ENCODE results near the gene CALCOCO1. TPM values are rescaled to one million over a fixed set of nuclear protein-coding genes. Genes with fewer than 3 reads are reported as not detected.

CALCOCO1 gene
- total RNA-seq, 1 donor from 2014 or later, result 25.3 TPM

DNA sequence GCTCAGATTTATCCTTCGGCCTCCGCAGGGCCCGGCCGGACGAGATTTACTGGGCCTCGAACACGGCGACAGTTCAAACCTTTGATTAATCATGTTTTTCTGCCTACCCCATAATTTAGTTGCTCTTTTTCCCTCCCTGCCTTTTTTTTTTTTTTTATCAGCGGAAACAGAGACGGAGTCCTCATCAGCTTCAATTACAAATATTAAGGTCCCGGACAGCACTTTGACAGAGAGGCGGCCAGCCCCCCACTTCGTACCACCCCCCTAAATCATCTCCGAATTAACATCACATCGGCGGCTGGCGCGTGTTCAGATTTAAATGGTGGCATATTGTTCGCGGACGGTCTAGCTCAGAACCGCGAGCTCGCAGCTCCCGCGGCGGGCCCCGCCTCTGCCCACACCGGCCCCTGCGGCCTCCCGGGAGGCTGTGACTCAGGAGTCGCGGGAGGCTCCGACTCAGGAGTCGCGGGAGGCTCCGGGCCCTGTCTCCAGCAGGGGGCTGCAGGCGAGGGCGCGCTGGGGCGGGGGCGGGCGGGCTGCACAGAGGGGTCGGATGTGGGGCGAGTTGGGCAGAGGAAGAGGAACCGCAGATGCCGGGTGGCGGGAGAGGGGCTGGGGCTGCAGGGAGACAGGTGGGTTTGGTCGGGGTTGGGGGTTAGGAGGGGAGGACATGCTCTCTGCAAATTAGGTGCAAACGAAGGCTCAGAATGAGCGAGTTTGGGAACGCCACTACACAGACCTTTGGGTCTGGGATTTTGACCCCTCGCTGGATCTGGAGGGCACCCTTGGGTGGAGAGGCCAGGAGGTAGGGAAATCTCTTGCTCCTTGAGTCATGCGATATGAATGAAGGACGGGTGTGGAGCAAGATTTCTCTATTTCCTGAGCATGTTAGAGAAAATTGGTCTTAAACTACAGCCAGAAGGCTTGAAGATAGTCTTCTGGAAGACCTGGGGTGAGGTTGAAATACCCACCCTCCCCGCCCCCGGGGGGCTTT, 31.8 kb downstream of the CALCOCO1 start:
- Histone ChIP-seq H3K27ac (no peak overlapping the region), H2AFZ (replicated peaks) (peak overlapping the region; percentile 58)
- H3K27me3 Mint-ChIP-seq (ENCODE audit: insufficient read depth, low read depth), result peaks cover 57% of the 10 kb centered on the region

DNA sequence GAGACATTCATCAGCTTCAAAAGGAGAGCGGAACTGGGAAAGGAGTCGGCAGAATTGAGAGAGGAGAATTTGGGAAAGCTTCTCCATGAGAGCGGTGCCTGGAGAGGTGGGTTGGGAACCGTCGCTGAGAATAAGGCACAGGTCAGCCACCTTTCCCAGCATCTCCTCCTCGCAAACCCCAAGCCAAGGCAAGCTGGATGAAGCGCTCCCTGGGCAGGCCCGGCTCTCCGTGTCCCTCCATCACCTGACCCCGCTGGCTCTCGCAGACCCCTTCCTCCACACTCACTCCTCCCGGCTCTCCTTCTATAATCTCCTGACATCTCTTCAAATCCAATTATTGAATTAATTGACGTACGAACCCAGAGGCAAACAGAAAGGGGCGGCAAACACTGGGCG, 32.5 kb downstream of the CALCOCO1 start:
- peaks cover 77% of the 10 kb centered on the region for H3K27me3 ChIP-seq
- no peak overlapping the region for H3K27ac ChIP-seq
- no peaks in the 10 kb centered on the region for H3K79me2 ChIP-seq (ENCODE audit: low read depth)
- no peaks in the 10 kb centered on the region for H4K20me1 ChIP-seq (ENCODE audit: low read depth)
- H3K4me3 Mint-ChIP-seq, result peak overlapping the region; percentile 79
- peak overlapping the region; percentile 36 for H3K4me3 ChIP-seq
- H3K4me1 Mint-ChIP-seq, result peaks cover 29% of the 10 kb centered on the region
- peak; percentile 38 for DNase-seq (ENCODE audit: low spot score)
- H2AFZ ChIP-seq (replicated peaks), result peak overlapping the region; percentile 58
- peaks cover 7% of the 10 kb centered on the region for H3K9me3 Mint-ChIP-seq
- H3K36me3 Mint-ChIP-seq, result peaks cover 2% of the 10 kb centered on the region
- no peaks in the 10 kb centered on the region for H3K36me3 ChIP-seq
- peak overlapping the region; percentile 87 for H3K4me2 ChIP-seq
- no peak overlapping the region for H3K27ac Mint-ChIP-seq
- no peaks in the 10 kb centered on the region for H3K9me3 ChIP-seq (ENCODE audit: low read depth)
- peaks cover 27% of the 10 kb centered on the region for H3K4me1 ChIP-seq
- TF ChIP-seq EZH2 (IDR thresholded peaks at IDR 0.05), result no peak
- no peak for TF ChIP-seq EZH2phosphoT487 (IDR thresholded peaks at IDR 0.05)
- TF ChIP-seq, protein P1, sequence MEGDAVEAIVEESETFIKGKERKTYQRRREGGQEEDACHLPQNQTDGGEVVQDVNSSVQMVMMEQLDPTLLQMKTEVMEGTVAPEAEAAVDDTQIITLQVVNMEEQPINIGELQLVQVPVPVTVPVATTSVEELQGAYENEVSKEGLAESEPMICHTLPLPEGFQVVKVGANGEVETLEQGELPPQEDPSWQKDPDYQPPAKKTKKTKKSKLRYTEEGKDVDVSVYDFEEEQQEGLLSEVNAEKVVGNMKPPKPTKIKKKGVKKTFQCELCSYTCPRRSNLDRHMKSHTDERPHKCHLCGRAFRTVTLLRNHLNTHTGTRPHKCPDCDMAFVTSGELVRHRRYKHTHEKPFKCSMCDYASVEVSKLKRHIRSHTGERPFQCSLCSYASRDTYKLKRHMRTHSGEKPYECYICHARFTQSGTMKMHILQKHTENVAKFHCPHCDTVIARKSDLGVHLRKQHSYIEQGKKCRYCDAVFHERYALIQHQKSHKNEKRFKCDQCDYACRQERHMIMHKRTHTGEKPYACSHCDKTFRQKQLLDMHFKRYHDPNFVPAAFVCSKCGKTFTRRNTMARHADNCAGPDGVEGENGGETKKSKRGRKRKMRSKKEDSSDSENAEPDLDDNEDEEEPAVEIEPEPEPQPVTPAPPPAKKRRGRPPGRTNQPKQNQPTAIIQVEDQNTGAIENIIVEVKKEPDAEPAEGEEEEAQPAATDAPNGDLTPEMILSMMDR (IDR thresholded peaks at IDR 0.05), result no peak
- no peak overlapping the region for H3K9ac ChIP-seq
- peaks cover 54% of the 10 kb centered on the region for H3K27me3 Mint-ChIP-seq (ENCODE audit: insufficient read depth, low read depth)
- peaks cover 26% of the 10 kb centered on the region for H3F3A ChIP-seq (ENCODE audit: low read depth)

More for the DNA sequence above, 31.8 kb downstream of the CALCOCO1 start:
- Histone ChIP-seq H3K79me2 (ENCODE audit: low read depth) (no peaks in the 10 kb centered on the region), H3K4me3 (peak overlapping the region; percentile 36), H3K4me2 (peak overlapping the region; percentile 87), H4K20me1 (ENCODE audit: low read depth) (no peaks in the 10 kb centered on the region), H3F3A (ENCODE audit: low read depth) (peaks cover 26% of the 10 kb centered on the region), H3K4me1 (peaks cover 27% of the 10 kb centered on the region), H3K27me3 (peaks cover 84% of the 10 kb centered on the region), H3K36me3 (no peaks in the 10 kb centered on the region), H3K9ac (no peak overlapping the region), H3K9me3 (ENCODE audit: low read depth) (no peaks in the 10 kb centered on the region)
- TF ChIP-seq EZH2phosphoT487 (IDR thresholded peaks at IDR 0.05), result peak; percentile 71
- peak; percentile 79 for TF ChIP-seq EZH2 (IDR thresholded peaks at IDR 0.05)
- TF ChIP-seq, protein P1 (IDR thresholded peaks at IDR 0.05), result peak; percentile 42
- peak; percentile 82 for DNase-seq (ENCODE audit: low spot score)
- Mint-ChIP-seq H3K9me3 (peaks cover 7% of the 10 kb centered on the region), H3K4me3 (peak overlapping the region; percentile 81), H3K36me3 (peaks cover 2% of the 10 kb centered on the region), H3K4me1 (peaks cover 29% of the 10 kb centered on the region), H3K27ac (no peak overlapping the region)

DNA sequence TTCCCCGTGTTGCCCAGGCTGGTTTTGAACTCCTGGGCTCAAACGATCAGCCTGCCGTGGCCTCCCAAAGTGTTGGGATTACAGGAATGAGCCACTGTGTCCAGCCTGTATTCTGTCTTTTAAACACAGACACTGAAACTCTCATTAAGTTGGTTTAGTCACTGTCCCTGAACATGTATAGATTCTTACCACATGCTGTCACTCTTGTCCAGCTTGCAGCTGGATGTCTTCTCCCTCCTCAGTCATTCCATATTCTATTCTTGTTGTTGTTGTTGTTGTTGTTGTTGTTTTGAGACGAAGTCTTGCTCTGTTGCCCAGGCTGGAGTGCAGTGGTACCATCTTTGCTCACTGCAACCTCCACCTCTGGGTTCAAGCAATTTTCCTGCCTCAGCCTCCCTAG, 39.1 kb downstream of the CALCOCO1 start:
- Histone ChIP-seq H3K27ac (no peak overlapping the region), H3K4me2 (no peak overlapping the region), H3K36me3 (no peaks in the 10 kb centered on the region), H3K4me3 (no peak overlapping the region), H2AFZ (replicated peaks) (no peak overlapping the region), H4K20me1 (ENCODE audit: low read depth) (no peaks in the 10 kb centered on the region), H3K4me1 (no peaks in the 10 kb centered on the region), H3K27me3 (peaks cover 11% of the 10 kb centered on the region), H3K79me2 (ENCODE audit: low read depth) (no peaks in the 10 kb centered on the region), H3F3A (ENCODE audit: low read depth) (peaks cover 5% of the 10 kb centered on the region), H3K9ac (no peak overlapping the region), H3K9me3 (ENCODE audit: low read depth) (no peaks in the 10 kb centered on the region)
- Mint-ChIP-seq H3K27ac (no peak overlapping the region), H3K36me3 (no peaks in the 10 kb centered on the region), H3K4me3 (no peak overlapping the region), H3K27me3 (ENCODE audit: insufficient read depth, low read depth) (peaks cover 11% of the 10 kb centered on the region), H3K9me3 (peaks cover 2% of the 10 kb centered on the region), H3K4me1 (peaks cover 5% of the 10 kb centered on the region)
- DNase-seq (ENCODE audit: low spot score), result no peak
- TF ChIP-seq EZH2 (IDR thresholded peaks at IDR 0.05) (no peak), EZH2phosphoT487 (IDR thresholded peaks at IDR 0.05) (no peak)
- TF ChIP-seq, protein P1 (IDR thresholded peaks at IDR 0.05), result no peak
